PC-9 (cell line): Measurements from ENCODE around the gene SELENOI. TPM values are rescaled to one million over a fixed set of nuclear protein-coding genes. Genes with fewer than 3 reads are reported as not detected.

Source experiments
- BruUV-seq: library from RNA; stranded (reverse); fragments of 400-500 nt; replicated peaks from 2 replicates; lab custom pipeline; 2021; lab: Mats Ljungman, UMichigan
- CTCF ChIA-PET: fragments of 300-600 bp; sonication (Branson Sonifier 250); formaldehyde crosslinking; loops from one replicate; lab custom pipeline; 2022; ENCODE audit warnings: antibody characterized with exemption; lab: Charles Lee
- POLR2A ChIA-PET: fragments of 300-600 bp; sonication (Branson Sonifier 250); formaldehyde crosslinking; loops from one replicate; lab custom pipeline; 2022; ENCODE audit warnings: antibody characterized with exemption; ENCODE audit not compliant: unreplicated experiment; lab: Charles Lee
- DNase-seq, 2 experiments: peaks; one replicate each; pipeline versions ENCODE4 v3.0.0 to v3.0.0-alpha.2; 2015 to 2022; ENCODE audit warnings: mixed read lengths in 1 of 2
- H2AFZ ChIP-seq: fragments of 200-600 bp; sonication (generic); 2 replicates; pipeline ENCODE4 v1.8.1; 2017; ENCODE audit warnings: antibody characterized with exemption
- H3F3A ChIP-seq: fragments of 200-600 bp; sonication (generic); 2 replicates; pipeline ENCODE4 v1.8.1; 2017; ENCODE audit warnings: antibody characterized with exemption, mild to moderate bottlenecking, low read depth; ENCODE audit not compliant: insufficient read depth
- H3K27ac ChIP-seq: fragments of 200-600 bp; sonication (generic); 2 replicates; pipeline ENCODE4 v1.6.1; 2016; ENCODE audit warnings: mixed run types
- H3K27me3 ChIP-seq: fragments of 200-600 bp; sonication (generic); 2 replicates; pipeline ENCODE4 v1.6.1; 2016; ENCODE audit warnings: low read depth, mixed run types; ENCODE audit not compliant: insufficient read depth
- H3K36me3 ChIP-seq: fragments of 200-600 bp; sonication (generic); 2 replicates; pipeline ENCODE4 v1.6.1; 2016; ENCODE audit warnings: low read depth, mixed run types
- H3K4me1 ChIP-seq: fragments of 200-600 bp; sonication (generic); replicated peaks from 2 replicates; pipeline ENCODE4 v1.6.1; 2016; ENCODE audit warnings: mixed run types; ENCODE audit not compliant: insufficient read depth
- H3K4me2 ChIP-seq: fragments of 200-600 bp; sonication (generic); 2 replicates; pipeline ENCODE4 v1.6.1; 2017; ENCODE audit warnings: mixed run types
- H3K4me3 ChIP-seq: fragments of 200-600 bp; sonication (generic); 2 replicates; pipeline ENCODE4 v1.6.1; 2016; ENCODE audit warnings: mixed run types
- H3K79me2 ChIP-seq: fragments of 200-600 bp; sonication (generic); 2 replicates; pipeline ENCODE4 v1.6.1; 2017; ENCODE audit warnings: low read depth, mixed run types
- H3K9me2 ChIP-seq: fragments of 200-600 bp; sonication (generic); 2 replicates; pipeline ENCODE4 v1.8.1; 2017; ENCODE audit warnings: mild to moderate bottlenecking; ENCODE audit not compliant: insufficient read depth
- H3K9me3 ChIP-seq: fragments of 200-600 bp; sonication (generic); 2 replicates; pipeline ENCODE4 v1.8.1; 2016; ENCODE audit warnings: low read depth; ENCODE audit not compliant: insufficient read depth
- H4K20me1 ChIP-seq: fragments of 200-600 bp; sonication (generic); 2 replicates; pipeline ENCODE4 v1.8.1; 2017; ENCODE audit not compliant: insufficient read depth
- EZH2 ChIP-seq: fragments of 200-600 bp; sonication (generic); IDR thresholded peaks from 2 replicates; pipeline ENCODE4 v1.8.0; 2017; ENCODE audit warnings: antibody characterized with exemption, low read depth
- intact Hi-C: fragments of 100-400 bp; cut with micrococcal nuclease; formaldehyde crosslinking; loops from one replicate; pipeline ENCODE4 v1.10.0; 2022; ENCODE audit not compliant: unreplicated experiment
- total RNA-seq: library from RNA; stranded (reverse); gene quantifications from 2 replicates; pipeline ENCODE4 v1.2.3, GENCODE V29; 2021
- TF ChIP-seq, protein P1 (sequence below): fragments of 200-600 bp; sonication (generic); conservative IDR thresholded peaks from 2 replicates; pipeline ENCODE4 v1.6.1; 2017; ENCODE audit warnings: mixed run types, antibody characterized with exemption, mild to moderate bottlenecking, moderate library complexity

The SELENOI gene
- total RNA-seq, 1 experiment from 2014 or later: 60.8 TPM

DNA sequence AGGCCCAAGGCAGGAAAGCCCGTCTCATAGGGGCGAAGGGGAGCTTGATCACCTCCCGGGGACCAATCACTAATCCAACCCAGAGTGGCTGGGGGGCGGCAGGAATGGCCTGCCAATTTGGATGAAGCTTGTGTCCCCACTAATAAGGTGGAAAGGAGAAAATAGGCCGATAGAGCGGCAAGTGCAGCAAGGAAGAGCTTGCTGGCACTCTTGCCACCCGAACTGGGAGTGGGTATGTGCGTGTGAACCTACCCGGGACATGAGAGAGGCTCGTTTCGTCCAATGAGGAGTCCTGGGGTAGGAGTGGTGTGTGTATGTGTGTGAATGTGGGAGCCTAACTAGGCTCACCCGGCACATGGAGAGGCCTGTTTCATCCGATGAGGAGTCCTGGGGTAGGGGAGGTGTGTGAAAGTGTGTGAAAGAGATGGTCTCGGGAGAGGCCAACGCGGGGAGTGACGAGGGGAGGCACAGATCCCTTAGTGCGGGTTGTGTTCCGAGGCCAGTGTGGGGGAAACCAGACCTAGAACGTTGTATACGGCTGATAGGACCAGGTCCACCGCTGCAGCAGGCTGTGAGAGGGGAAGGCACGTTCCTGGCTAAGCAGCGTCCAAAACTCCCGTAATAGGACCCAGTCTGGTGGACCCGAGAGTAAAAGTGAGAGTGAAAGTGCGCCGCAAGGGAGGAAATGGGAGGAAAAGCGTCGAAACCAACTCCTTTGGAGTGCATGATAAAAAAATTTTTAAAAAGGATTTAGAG lies 47.1 kb upstream of the SELENOI start:
- H3K9me3 ChIP-seq: no peaks in the 10 kb centered on the region
- H3K27me3 ChIP-seq: no peaks in the 10 kb centered on the region
- H3K4me2 ChIP-seq: peak overlapping the region; percentile 83
- CTCF ChIA-PET: no interaction called here
- H4K20me1 ChIP-seq: no peaks in the 10 kb centered on the region
- intact Hi-C loops: loop anchor here (2.0 to 5.0 kb wide), 2 partner anchors 32 to 57 kb away; partner anchors contain the start of genes HADHA and HADHB
- H3F3A ChIP-seq: peaks cover 6% of the 10 kb centered on the region; the same call in 1 of the 2 replicates
- no TSS peak for BruUV-seq
- H2AFZ ChIP-seq: peak overlapping the region; percentile 72
- no peaks in the 10 kb centered on the region for H3K9me2 ChIP-seq
- POLR2A ChIA-PET: no interaction called here
- H3K4me1 ChIP-seq: peaks cover 27% of the 10 kb centered on the region
- H3K36me3 ChIP-seq: no peaks in the 10 kb centered on the region
- no peak for TF ChIP-seq EZH2
- TF ChIP-seq, protein P1, sequence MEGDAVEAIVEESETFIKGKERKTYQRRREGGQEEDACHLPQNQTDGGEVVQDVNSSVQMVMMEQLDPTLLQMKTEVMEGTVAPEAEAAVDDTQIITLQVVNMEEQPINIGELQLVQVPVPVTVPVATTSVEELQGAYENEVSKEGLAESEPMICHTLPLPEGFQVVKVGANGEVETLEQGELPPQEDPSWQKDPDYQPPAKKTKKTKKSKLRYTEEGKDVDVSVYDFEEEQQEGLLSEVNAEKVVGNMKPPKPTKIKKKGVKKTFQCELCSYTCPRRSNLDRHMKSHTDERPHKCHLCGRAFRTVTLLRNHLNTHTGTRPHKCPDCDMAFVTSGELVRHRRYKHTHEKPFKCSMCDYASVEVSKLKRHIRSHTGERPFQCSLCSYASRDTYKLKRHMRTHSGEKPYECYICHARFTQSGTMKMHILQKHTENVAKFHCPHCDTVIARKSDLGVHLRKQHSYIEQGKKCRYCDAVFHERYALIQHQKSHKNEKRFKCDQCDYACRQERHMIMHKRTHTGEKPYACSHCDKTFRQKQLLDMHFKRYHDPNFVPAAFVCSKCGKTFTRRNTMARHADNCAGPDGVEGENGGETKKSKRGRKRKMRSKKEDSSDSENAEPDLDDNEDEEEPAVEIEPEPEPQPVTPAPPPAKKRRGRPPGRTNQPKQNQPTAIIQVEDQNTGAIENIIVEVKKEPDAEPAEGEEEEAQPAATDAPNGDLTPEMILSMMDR: no peak
- H3K27ac ChIP-seq: peak overlapping the region; percentile 10
- peak overlapping the region; percentile 56 for H3K4me3 ChIP-seq
- H3K79me2 ChIP-seq: no peaks in the 10 kb centered on the region
- DNase-seq: peak in 1 of 2 experiments; percentile 34

DNA sequence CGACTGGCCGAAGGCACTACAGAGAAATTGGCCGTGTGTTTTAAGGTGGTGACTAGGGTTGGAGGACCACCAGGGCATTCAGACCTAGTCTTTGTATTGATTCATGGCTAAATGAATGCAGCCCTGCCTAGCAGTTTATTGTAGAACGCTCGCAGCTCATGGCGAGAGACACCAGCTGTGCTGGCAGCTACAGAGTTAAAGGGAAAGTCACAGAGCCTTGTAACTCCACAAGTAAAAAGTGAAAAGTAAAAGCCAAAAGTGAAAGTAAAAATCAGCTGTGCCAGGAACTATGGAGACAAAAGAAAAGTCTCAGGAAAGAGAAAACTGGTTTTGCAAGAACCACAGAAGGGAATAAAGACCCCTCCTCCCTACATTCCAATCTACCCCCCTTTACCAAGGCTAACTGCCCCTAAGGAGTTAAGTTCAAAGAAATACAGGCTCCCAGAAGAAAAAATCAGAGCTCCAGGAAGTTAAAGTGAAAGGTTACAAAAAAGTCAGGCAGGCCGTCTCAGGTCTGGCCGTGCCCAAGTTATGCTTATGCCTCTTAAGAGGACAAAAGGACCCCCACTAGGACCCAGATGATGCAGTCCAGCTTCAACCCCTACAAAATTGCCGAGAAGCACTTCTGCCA lies 46.4 kb upstream of the SELENOI start:
- ChIA-PET CTCF (no interaction called here), POLR2A (interaction anchor here (0.5 to 1.4 kb wide), 3 partner anchors 46 to 314 kb away, joined by 3 to 5 read pairs (median 3); partner anchors contain the start of gene SELENOI)
- Histone ChIP-seq H3K27ac (peak overlapping the region; percentile 10), H3K9me3 (no peaks in the 10 kb centered on the region), H2AFZ (peak overlapping the region; percentile 72), H3K9me2 (no peaks in the 10 kb centered on the region), H3K4me3 (peak overlapping the region; percentile 56), H3K36me3 (no peaks in the 10 kb centered on the region), H3F3A (peaks cover 6% of the 10 kb centered on the region; the same call in 1 of the 2 replicates), H3K4me2 (peak overlapping the region; percentile 83), H3K4me1 (peaks cover 27% of the 10 kb centered on the region), H3K79me2 (no peaks in the 10 kb centered on the region), H4K20me1 (no peaks in the 10 kb centered on the region), H3K27me3 (no peaks in the 10 kb centered on the region)
- intact Hi-C loops: loop anchor here (2.0 to 5.0 kb wide), 2 partner anchors 31 to 57 kb away; partner anchors contain the start of genes HADHA and HADHB
- peak; percentile 55 to 82 for DNase-seq
- no TSS peak for BruUV-seq
- TF ChIP-seq, protein P1: no peak
- TF ChIP-seq EZH2: no peak

DNA sequence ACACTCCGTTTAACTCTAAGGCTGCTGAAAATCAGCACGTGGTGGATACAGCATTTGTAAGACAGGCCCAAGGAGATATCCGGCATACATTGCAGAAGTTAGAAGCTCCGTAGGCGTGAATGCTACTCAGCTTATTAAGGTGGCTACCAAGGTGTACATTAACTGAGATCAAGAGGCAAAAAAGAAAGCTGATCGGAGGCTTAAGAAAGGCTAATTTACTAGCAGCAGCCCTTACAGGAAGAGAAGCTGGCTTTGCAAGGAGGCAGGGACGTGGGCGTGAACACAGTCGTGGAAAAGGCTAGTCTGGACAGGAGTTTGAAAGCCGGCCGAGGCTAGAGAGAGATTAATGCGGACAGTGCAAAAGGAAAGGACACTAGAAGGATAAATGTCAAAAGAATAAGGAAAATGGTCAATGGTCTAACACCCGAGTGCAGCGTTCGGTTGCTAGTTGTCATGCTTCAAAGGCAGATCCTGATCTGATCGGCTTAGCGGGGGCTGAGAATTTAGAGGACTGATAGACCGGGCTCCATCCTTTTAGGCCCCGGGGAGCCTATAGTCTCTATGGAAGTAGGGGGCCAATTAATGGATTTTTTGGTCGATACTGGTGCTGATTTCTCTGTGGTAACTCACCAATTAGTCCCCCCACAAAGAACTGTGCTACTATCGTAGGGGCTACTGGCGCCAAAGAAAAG lies 45.6 kb upstream of the SELENOI start:
- Histone ChIP-seq H3K27ac (no peak overlapping the region; the same call in 1 of the 2 replicates), H3K9me2 (no peaks in the 10 kb centered on the region), H3K4me2 (peak overlapping the region; percentile 83), H3K9me3 (no peaks in the 10 kb centered on the region), H3K27me3 (no peaks in the 10 kb centered on the region), H3K4me3 (peak overlapping the region; percentile 56; the same call in 1 of the 2 replicates), H3K4me1 (peaks cover 27% of the 10 kb centered on the region), H2AFZ (no peak overlapping the region), H3K79me2 (no peaks in the 10 kb centered on the region), H4K20me1 (no peaks in the 10 kb centered on the region), H3K36me3 (no peaks in the 10 kb centered on the region), H3F3A (peaks cover 6% of the 10 kb centered on the region; the same call in 1 of the 2 replicates)
- peak in 1 of 2 experiments; percentile 17 for DNase-seq
- BruUV-seq: TSS peak; percentile 12
- intact Hi-C loops: no loop called here
- POLR2A ChIA-PET: interaction anchor here (0.5 to 1.4 kb wide), 3 partner anchors 45 to 282 kb away, joined by 3 to 6 read pairs (median 5); partner anchors contain the start of gene SELENOI
- no peak for TF ChIP-seq EZH2
- TF ChIP-seq, protein P1: no peak
- CTCF ChIA-PET: no interaction called here
